HepG2 (cell line): ENCODE results near the gene PARM1.

ENCODE experiments used
- AFF4 ChIP-seq: sonication (generic); formaldehyde crosslinking; IDR thresholded peaks from 2 replicates; pipeline ENCODE4 v1.4.0; 2020; ENCODE audit warnings: missing genetic modification reagents
- CTCF ChIP-seq: sonication (generic); formaldehyde crosslinking; IDR thresholded peaks from 2 replicates; pipeline ENCODE4 v1.5.0; 2020; ENCODE audit warnings: mild to moderate bottlenecking, missing genetic modification reagents, moderate library complexity
- ETS1 ChIP-seq: sonication (generic); formaldehyde crosslinking; IDR thresholded peaks from 2 replicates; pipeline ENCODE4 v1.4.0; 2020; ENCODE audit warnings: missing genetic modification reagents
- EZH2 ChIP-seq: conservative IDR thresholded peaks from 2 replicates; pipeline ENCODE4 v1.6.1; 2012; ENCODE audit warnings: mild to moderate bottlenecking, low read depth, low read length, moderate library complexity
- PATZ1 ChIP-seq: sonication (generic); formaldehyde crosslinking; IDR thresholded peaks from 2 replicates; pipeline ENCODE4 v1.4.0; 2020; ENCODE audit warnings: missing genetic modification reagents
- RFX5 ChIP-seq: IDR thresholded peaks from 2 replicates; pipeline ENCODE4 v1.6.1; 2011; ENCODE audit warnings: low read depth, low read length, improper control_type of control experiment
- SRF ChIP-seq: IDR thresholded peaks from 2 replicates; pipeline ENCODE4 v1.6.1; 2011; ENCODE audit warnings: mild to moderate bottlenecking, low read depth, low read length, moderate library complexity
- ZBTB26 ChIP-seq: IDR thresholded peaks from 2 replicates; pipeline ENCODE4 v1.6.1; 2016; ENCODE audit warnings: missing compliant biosample characterization, missing genetic modification reagents, borderline replicate concordance
- ZMYM2 ChIP-seq: sonication (generic); formaldehyde crosslinking; IDR thresholded peaks from 2 replicates; pipeline ENCODE4 v1.8.0; 2022; ENCODE audit warnings: mild to moderate bottlenecking, missing genetic modification reagents
- ZNF558 ChIP-seq: sonication (generic); formaldehyde crosslinking; IDR thresholded peaks from 2 replicates; pipeline ENCODE4 v1.9.0; 2022; ENCODE audit warnings: mild to moderate bottlenecking, missing genetic modification reagents, borderline replicate concordance
- ZNF660 ChIP-seq: sonication (generic); formaldehyde crosslinking; IDR thresholded peaks from 2 replicates; pipeline ENCODE4 v1.5.1; 2020; ENCODE audit warnings: mild to moderate bottlenecking, low read depth, missing genetic modification reagents, borderline replicate concordance

GRCh38 chr4:75081561-75081960, 148.6 kb downstream of the PARM1 start:
- TF ChIP-seq RFX5 (no peak), AFF4 (no peak), PATZ1 (no peak), ZBTB26 (CRISPR knock-in tag) (no peak), ZNF660 (CRISPR knock-in tag) (no peak), ZNF558 (no peak), SRF (no peak), ETS1 (CRISPR knock-in tag) (no peak), EZH2 (no peak), ZMYM2 (CRISPR knock-in tag) (no peak), CTCF (no peak)
